ENCODE data around the gene SQOR. TPM values are rescaled to one million over a fixed set of nuclear protein-coding genes. Genes with fewer than 3 reads are reported as not detected.

SQOR gene
- total and polyA plus RNA-seq, 3 donors from 2014 or later: 8.1 to 18.2 (median 9.1) TPM

DNA sequence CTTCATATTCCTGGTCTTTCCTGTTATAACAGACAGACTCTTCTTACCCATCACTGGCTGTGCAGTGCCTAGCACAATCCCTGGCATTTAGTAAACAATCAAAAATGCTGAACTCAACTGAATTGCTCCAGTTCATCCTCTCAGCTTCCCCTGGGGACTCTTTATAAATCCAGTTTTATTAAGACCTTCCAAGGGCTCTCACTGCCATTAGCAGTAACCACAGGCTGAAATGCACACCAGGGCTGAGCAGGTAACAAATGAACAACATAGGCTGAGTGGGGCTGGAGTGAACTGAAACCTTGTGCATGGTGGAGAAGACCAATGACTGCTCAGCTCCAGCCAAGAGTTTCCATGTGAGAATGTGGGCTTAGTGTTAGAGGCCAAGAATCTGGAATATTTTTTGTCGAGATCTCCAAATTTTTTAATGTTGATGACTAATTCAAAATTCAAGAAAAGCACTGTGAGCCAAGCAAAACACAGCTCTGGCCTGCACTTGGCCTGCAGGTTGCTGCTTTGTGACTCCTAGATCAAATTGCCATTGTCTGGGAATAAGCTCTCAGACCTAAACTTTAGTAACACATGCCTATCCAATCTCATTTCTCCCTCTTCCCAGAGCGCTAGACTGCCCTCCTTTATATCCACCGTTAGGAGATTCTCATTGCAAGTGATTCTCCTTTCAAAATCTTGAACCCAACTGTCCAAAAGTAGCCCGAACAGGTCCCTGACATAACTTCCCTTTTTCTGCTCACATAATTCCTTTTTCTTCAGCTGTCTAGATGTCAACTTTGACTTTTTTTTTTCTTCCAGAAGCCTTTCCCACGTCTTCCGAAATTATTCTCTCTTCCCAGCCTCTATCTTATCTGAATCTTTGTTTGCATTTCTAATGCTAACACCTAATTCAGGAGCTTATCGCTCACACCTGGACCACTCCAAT lies 7.4 kb downstream of the SQOR start:
- no peak for DNase-seq
- WGBS, 2 donors: 56 to 71% methylated on average over 7 of the region's 7 CpGs
- no peak overlapping the region for H3K4me3 ChIP-seq
- no peaks in the 10 kb centered on the region for H3K4me1 ChIP-seq
- TF ChIP-seq, protein P1, sequence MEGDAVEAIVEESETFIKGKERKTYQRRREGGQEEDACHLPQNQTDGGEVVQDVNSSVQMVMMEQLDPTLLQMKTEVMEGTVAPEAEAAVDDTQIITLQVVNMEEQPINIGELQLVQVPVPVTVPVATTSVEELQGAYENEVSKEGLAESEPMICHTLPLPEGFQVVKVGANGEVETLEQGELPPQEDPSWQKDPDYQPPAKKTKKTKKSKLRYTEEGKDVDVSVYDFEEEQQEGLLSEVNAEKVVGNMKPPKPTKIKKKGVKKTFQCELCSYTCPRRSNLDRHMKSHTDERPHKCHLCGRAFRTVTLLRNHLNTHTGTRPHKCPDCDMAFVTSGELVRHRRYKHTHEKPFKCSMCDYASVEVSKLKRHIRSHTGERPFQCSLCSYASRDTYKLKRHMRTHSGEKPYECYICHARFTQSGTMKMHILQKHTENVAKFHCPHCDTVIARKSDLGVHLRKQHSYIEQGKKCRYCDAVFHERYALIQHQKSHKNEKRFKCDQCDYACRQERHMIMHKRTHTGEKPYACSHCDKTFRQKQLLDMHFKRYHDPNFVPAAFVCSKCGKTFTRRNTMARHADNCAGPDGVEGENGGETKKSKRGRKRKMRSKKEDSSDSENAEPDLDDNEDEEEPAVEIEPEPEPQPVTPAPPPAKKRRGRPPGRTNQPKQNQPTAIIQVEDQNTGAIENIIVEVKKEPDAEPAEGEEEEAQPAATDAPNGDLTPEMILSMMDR (IDR thresholded peaks at IDR 0.05): no peak
- intact Hi-C loops (cut with DNase I; ENCODE audit: low total_unique reads): no loop called here
- H3K9me3 ChIP-seq: no peaks in the 10 kb centered on the region
- no peaks in the 10 kb centered on the region for H3K27me3 ChIP-seq
- H3K27ac ChIP-seq: no peak overlapping the region
- H3K36me3 ChIP-seq (ENCODE audit: low read depth, missing control alignments): no peaks in the 10 kb centered on the region

DNA sequence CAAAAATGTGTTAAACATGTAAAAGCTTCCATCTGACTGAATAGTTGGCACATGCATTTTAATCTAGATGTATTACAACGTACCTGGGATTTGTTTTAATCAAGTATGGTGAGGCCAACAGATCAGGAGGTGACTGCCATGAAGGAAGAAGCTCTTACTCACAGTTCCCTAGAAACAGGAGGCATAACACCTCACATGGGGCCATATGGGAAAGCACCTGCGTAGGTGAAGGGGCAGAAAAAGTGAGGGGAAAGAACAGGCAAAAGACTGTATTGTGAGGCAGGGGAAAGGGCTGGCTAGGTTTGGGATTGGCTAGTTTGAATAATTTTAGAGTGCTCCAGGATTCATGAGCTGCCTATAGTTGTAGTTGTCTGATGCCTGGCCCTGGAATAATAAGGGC lies 9.6 kb downstream of the SQOR start:
- Histone ChIP-seq H3K4me3 (no peak overlapping the region), H3K9me3 (no peaks in the 10 kb centered on the region), H3K27ac (no peak overlapping the region), H3K4me1 (no peaks in the 10 kb centered on the region), H3K27me3 (no peaks in the 10 kb centered on the region), H3K36me3 (ENCODE audit: low read depth, missing control alignments) (no peaks in the 10 kb centered on the region)
- no peak for TF ChIP-seq POLR2A (IDR thresholded peaks at IDR 0.05)
- TF ChIP-seq, protein P1 (IDR thresholded peaks at IDR 0.05): no peak
- DNase-seq: no peak
- intact Hi-C loops (cut with DNase I; ENCODE audit: low total_unique reads): no loop called here
- WGBS, 2 donors: 46 to 94% methylated on average over 2 of the region's 2 CpGs

DNA sequence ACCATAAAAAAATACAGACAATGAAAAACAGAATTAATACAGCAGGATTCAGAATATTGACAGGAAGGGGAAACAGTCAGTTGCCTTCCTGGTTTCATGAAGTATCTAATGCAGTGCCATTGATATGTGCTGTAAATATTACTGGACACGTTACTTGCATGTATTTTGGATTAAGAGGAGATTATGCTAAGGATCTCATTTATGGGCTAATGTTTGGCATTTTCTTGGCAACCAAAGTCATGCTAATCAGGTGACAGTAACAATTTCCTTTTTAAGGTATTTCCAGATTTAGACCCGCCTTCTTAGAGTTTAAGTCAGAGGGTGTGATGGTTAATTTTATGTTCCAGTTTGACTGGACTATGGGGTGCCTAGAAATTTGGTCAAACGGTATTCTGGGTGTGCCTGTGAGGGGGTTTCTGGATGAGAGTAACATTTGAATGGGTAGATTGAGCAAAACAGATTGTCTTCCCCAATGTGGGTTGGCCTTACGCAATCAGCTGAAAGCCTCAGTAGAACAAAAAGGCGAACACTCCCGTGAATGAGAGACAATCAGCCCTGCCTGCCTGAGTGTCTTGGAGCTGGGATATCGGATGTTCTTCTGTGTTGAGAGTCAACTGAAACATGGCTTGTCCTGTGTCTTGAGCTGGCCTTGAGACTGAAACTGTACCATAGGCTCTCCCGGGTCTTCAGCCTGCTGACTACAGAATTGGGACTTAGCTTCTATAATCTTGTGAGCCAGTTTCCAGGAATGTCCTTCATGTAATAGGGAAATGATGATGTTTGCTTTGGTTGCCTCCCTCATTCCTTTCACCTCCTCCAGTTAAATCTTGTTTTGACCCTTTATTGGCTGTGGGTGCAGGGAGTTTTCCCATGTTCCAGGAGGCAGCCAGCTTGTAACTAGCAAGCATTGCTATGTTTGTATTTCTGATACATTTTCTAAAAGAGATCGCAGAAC lies 10.5 kb downstream of the SQOR start:
- no peaks in the 10 kb centered on the region for H3K4me1 ChIP-seq
- no peaks in the 10 kb centered on the region for H3K9me3 ChIP-seq
- no peaks in the 10 kb centered on the region for H3K36me3 ChIP-seq (ENCODE audit: low read depth, missing control alignments)
- TF ChIP-seq POLR2A (IDR thresholded peaks at IDR 0.05): no peak
- TF ChIP-seq, protein P1 (IDR thresholded peaks at IDR 0.05): no peak
- DNase-seq: no peak
- 72 to 76% methylated on average over 9 of the region's 9 CpGs for WGBS, 2 donors
- intact Hi-C loops (cut with DNase I; ENCODE audit: low total_unique reads): no loop called here
- no peak overlapping the region for H3K27ac ChIP-seq
- H3K27me3 ChIP-seq: no peaks in the 10 kb centered on the region
- no peak overlapping the region for H3K4me3 ChIP-seq

DNA sequence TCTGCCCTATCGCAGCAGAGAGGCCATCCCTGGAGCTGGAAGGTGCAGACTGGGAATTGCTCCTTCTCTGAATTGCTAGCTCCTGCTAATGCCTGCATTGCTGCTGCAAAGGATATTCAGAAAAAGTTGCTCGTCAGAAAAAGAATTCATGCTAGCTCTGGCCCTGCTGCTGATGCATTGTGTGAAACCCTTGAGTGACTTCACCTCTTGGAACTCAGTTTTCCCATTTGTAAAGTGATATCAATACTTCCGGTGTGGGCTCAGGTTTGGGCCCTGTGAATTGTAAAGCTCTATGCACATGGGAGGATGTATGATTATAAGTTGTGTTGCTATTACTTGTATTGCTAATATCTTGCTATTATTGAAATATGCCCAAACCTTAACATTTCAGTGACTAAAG lies 11.4 kb downstream of the SQOR start:
- Histone ChIP-seq H3K4me1 (no peaks in the 10 kb centered on the region), H3K4me3 (no peak overlapping the region), H3K36me3 (ENCODE audit: low read depth, missing control alignments) (no peaks in the 10 kb centered on the region), H3K27ac (no peak overlapping the region), H3K9me3 (no peaks in the 10 kb centered on the region), H3K27me3 (no peaks in the 10 kb centered on the region)
- intact Hi-C loops (cut with DNase I; ENCODE audit: low total_unique reads): no loop called here
- TF ChIP-seq POLR2A (IDR thresholded peaks at IDR 0.05): no peak
- TF ChIP-seq, protein P1 (IDR thresholded peaks at IDR 0.05): no peak
- DNase-seq: no peak
- WGBS, 2 donors: 75 to 84% methylated on average over 3 of the region's 3 CpGs

Measured in testis (tissue), 3 donors.